Suppressor macrophage treated with lipopolysaccharide for 1 hour (primary cell): ENCODE results near the gene LPA.
A peak's percentile ranks its signal among the peaks of the same experiment; 100 is the strongest.
"Not testable (repeated sequence)": the region's sequence is repeated elsewhere in the genome, so short reads cannot be mapped to it uniquely, and the experiment has no call there.

ENCODE experiments used
- DNase-seq, 3 donors: peaks; one replicate each; pipeline ENCODE4 v3.0.0-alpha.2; 2020 to 2022

The LPA gene

GRCh38 chr6:160659562-160659961 lies 4.5 kb downstream of the LPA start:
- no peak for DNase-seq

GRCh38 chr6:160634706-160635105 lies 29.4 kb downstream of the LPA start:
- no peak for DNase-seq

- DNase-seq: no peak
Observed at GRCh38 chr6:160595838-160596832, 67.9 kb downstream of the LPA start.

GRCh38 chr6:160595297-160595696 lies 68.8 kb downstream of the LPA start:
- not testable (repeated sequence) for DNase-seq

DNA sequence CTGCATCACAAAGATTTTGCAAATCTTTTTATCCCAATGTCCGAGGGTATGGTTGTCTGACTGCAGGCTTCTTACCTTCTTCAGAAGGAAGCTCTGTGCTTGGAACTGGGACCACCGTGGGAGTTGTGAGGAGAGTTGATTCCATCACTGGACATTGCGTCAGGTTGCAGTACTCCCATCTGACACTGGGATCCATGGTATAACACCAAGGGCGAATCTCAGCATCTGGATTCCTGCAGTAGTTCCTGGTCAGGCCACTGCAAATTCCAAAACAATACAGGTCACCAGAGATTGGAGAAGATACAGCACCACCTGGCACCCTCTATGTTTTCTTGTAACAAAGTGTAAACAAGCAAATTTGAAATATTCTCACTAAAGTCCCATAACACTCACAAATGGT lies 77.7 kb downstream of the LPA start:
- no peak for DNase-seq

GRCh38 chr6:160583794-160584193 lies 80.3 kb downstream of the LPA start:
- no peak for DNase-seq

- no peak for DNase-seq
Observed at GRCh38 chr6:160581406-160581805, 82.7 kb downstream of the LPA start.

GRCh38 chr6:160578515-160578914 lies 85.6 kb downstream of the LPA start:
- DNase-seq: not testable (repeated sequence)

DNA sequence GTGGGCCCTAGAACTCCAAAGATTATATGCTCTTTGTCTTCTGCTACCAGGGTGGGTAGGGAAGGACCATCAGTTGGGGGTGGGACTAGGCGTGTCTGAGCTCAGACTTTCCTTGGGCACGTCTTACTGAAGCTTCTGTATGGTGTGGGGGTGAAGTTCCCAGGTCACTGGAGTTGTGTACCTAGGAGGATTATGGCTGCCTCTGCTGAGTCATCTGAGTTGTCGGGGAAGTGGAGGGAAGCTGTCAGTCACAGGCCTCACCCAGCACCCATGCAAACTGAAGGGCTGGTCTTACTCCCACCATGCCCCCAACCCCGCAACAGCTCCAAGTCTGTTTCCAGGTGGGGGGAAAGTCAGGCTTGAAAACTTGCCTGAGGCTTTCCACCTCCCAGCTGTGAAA lies 90.1 kb downstream of the LPA start:
- DNase-seq: no peak

- not testable (repeated sequence) for DNase-seq
Observed at GRCh38 chr6:160571201-160571600, 92.9 kb downstream of the LPA start.

- DNase-seq: no peak
Observed at GRCh38 chr6:160544802-160545201, 119.3 kb downstream of the LPA start.

DNA sequence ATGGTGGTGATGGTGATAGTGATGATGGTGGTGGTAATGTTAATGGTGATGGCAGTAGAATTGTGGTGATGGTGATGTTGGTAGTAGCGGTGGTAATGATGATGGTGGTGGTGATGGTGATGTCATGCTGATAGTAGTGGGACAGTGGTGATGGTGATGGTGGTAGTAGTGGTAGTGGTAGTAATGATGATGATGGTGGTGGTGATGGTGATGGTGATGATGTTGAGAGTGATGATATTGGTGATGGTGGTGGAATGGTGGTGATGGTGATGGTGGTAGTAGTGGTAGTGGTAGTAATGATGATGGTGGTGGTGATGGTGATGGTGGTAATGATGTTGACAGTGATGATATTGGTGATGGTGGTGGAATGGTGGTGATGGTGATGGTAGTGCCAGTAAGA lies 128.8 kb downstream of the LPA start:
- no peak for DNase-seq

- DNase-seq: peak; percentile 55 to 62 (median 57)
Observed at GRCh38 chr6:160534050-160534696, 129.9 kb downstream of the LPA start.

GRCh38 chr6:160532315-160532714 lies 131.8 kb downstream of the LPA start:
- DNase-seq: no peak

- no peak for DNase-seq
Observed at GRCh38 chr6:160531826-160532225, 132.2 kb downstream of the LPA start.

GRCh38 chr6:160529524-160529923 lies 134.6 kb downstream of the LPA start:
- not testable (repeated sequence) for DNase-seq

- DNase-seq: no peak
Observed at GRCh38 chr6:160523223-160523622, 140.9 kb downstream of the LPA start.

GRCh38 chr6:160520043-160520904 lies 143.8 kb downstream of the LPA start:
- peak; percentile 60 to 82 (median 74) for DNase-seq

GRCh38 chr6:160519603-160520042 lies 144.5 kb downstream of the LPA start:
- no peak for DNase-seq

DNA sequence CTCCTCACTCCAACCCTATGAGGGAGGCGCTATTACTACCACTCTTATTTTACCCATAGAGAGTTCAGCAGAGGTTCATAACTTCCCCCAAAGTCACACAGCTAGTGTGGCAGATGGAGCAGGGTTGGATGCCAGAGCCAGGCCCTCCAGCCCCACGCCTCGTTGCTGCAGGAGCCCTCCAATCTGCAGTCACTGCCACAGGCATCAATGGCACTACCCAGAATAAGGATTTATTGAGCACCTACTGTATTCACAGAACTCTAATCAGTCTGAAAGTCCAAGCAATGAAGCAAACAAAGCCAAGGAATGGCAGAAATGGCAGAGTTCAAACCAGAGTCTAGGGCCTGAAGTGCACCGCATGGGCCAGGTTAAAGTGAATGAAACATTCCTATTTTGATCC lies 144.9 kb downstream of the LPA start:
- no peak for DNase-seq

- no peak for DNase-seq
Observed at GRCh38 chr6:160513836-160514235, 150.2 kb downstream of the LPA start.

DNA sequence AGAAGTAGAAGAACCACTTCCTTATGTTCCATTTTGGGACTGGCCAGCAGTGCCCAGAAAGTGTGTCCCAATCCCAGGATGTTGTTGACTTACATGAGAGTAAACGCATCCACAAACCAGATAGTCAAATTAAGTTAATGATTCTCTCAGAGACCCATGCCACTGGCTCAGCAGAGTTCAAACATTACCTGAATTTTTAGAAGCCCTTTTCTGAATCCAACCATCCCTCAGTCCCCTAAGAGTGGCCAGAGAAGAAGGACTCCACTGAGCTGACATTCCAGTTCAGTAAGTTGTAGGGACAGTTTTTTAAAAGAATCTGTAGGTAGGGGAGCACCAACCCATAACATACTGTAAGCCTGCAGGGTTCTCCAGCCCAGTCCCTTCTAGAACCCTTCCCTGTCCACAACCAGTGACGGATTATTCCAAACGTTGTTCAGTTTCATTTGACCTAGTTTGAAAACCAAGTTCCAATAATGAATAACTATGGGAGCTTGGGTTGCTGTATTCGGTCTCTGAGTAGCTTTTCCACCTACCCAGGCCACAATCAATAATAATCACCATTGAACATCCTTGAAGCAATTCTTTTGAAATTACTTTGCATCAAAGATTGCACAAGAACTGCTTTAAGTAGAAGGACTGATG lies 153.0 kb downstream of the LPA start:
- DNase-seq: no peak
